ENCODE data around the gene CALML4. TPM values are rescaled to one million over a fixed set of nuclear protein-coding genes. Genes with fewer than 3 reads are reported as not detected.
"Not testable (repeated sequence)": the region's sequence is repeated elsewhere in the genome, so short reads cannot be mapped to it uniquely, and the experiment has no call there.

CALML4 gene
- polyA plus RNA-seq, 1 experiment: 1.6 TPM

GRCh38 chr15:68241088-68241935 is 36.2 kb upstream of the CALML4 start:
- ChIA-PET POLR2A (no interaction called here), CTCF (interaction anchor here (0.6 to 5.3 kb wide), 2 partner anchors 12 to 311 kb away, joined by 3 to 29 read pairs; no protein-coding TSS in a partner anchor)
- Histone ChIP-seq H3K9me3 (ENCODE audit: control insufficient read depth, insufficient read depth, low read length) (peaks cover 3% of the 10 kb centered on the region; the same call in 1 of the 2 replicates), H3K4me3 (ENCODE audit: low read depth, low read length) (no peak overlapping the region), H3K27ac (ENCODE audit: low read depth, low read length) (no peak overlapping the region), H3K27me3 (ENCODE audit: control insufficient read depth, insufficient read depth, low read length) (no peaks in the 10 kb centered on the region)
- TF ChIP-seq CTCF (IDR thresholded peaks at IDR 0.05; ENCODE audit: low read depth, low read length): no peak
- DNase-seq (ENCODE audit: low read depth, low spot score): no peak

- DNase-seq (ENCODE audit: low read depth, low spot score): no peak
- no peak for TF ChIP-seq CTCF (IDR thresholded peaks at IDR 0.05; ENCODE audit: low read depth, low read length)
- Histone ChIP-seq H3K4me3 (ENCODE audit: low read depth, low read length) (no peak overlapping the region), H3K9me3 (ENCODE audit: control insufficient read depth, insufficient read depth, low read length) (no peaks in the 10 kb centered on the region), H3K27ac (ENCODE audit: low read depth, low read length) (no peak overlapping the region), H3K27me3 (ENCODE audit: control insufficient read depth, insufficient read depth, low read length) (no peaks in the 10 kb centered on the region)
- ChIA-PET POLR2A (no interaction called here), CTCF (no interaction called here)
These were observed 33.9 kb upstream of the CALML4 start for GRCh38 chr15:68239025-68239424.

- TF ChIP-seq CTCF (IDR thresholded peaks at IDR 0.05; ENCODE audit: low read depth, low read length): no peak
- Histone ChIP-seq H3K27me3 (ENCODE audit: control insufficient read depth, insufficient read depth, low read length) (no peaks in the 10 kb centered on the region), H3K27ac (ENCODE audit: low read depth, low read length) (no peak overlapping the region), H3K9me3 (ENCODE audit: control insufficient read depth, insufficient read depth, low read length) (no peaks in the 10 kb centered on the region), H3K4me3 (ENCODE audit: low read depth, low read length) (no peak overlapping the region)
- DNase-seq (ENCODE audit: low read depth, low spot score): no peak
- ChIA-PET CTCF (interaction anchor here (1.1 to 1.5 kb wide), 2 partner anchors 17 to 18 kb away, joined by 3 to 4 read pairs; no protein-coding TSS in a partner anchor), POLR2A (no interaction called here)
These were observed 29.9 kb upstream of the CALML4 start for GRCh38 chr15:68235022-68235421.

GRCh38 chr15:68234520-68234919 is 29.4 kb upstream of the CALML4 start:
- POLR2A ChIA-PET; DNase-seq (ENCODE audit: low read depth, low spot score); H3K27me3 ChIP-seq (ENCODE audit: control insufficient read depth, insufficient read depth, low read length); H3K27ac ChIP-seq (ENCODE audit: low read depth, low read length); H3K9me3 ChIP-seq (ENCODE audit: control insufficient read depth, insufficient read depth, low read length); H3K4me3 ChIP-seq (ENCODE audit: low read depth, low read length): not testable (repeated sequence)
- CTCF ChIA-PET: interaction anchor here (1.1 to 1.5 kb wide), 2 partner anchors 18 to 19 kb away, joined by 3 to 4 read pairs; no protein-coding TSS in a partner anchor

GRCh38 chr15:68234060-68234459 is 28.9 kb upstream of the CALML4 start:
- CTCF ChIA-PET: interaction anchor here (0.5 kb wide), 1 partner anchor 24 kb away, joined by 7 read pairs; no protein-coding TSS in a partner anchor
- no peak for TF ChIP-seq CTCF (IDR thresholded peaks at IDR 0.05; ENCODE audit: low read depth, low read length)

More at GRCh38 chr15:68234060-68234459, 28.9 kb upstream of the CALML4 start:
- Histone ChIP-seq H3K4me3 (ENCODE audit: low read depth, low read length) (no peak overlapping the region), H3K27me3 (ENCODE audit: control insufficient read depth, insufficient read depth, low read length) (no peaks in the 10 kb centered on the region), H3K9me3 (ENCODE audit: control insufficient read depth, insufficient read depth, low read length) (no peaks in the 10 kb centered on the region; the same call in 1 of the 2 replicates), H3K27ac (ENCODE audit: low read depth, low read length) (no peak overlapping the region)
- POLR2A ChIA-PET: no interaction called here
- DNase-seq (ENCODE audit: low read depth, low spot score): no peak
